CD4-positive, alpha-beta T cell treated with Interleukin-2 at 100 ng/mL for 4 hours (primary cell): ENCODE results near the gene NME4.
"Not testable (repeated sequence)": the region's sequence is repeated elsewhere in the genome, so short reads cannot be mapped to it uniquely, and the experiment has no call there.

ENCODE experiments used
- DNase-seq: peaks from one replicate; pipeline ENCODE4 v3.0.0-alpha.2; 2020; ENCODE audit warnings: low spot score

NME4 gene

GRCh38 chr16:377419-377951 lies 19.5 kb upstream of the NME4 start:
- DNase-seq, result no peak

- DNase-seq, result not testable (repeated sequence)
These were observed 18.7 kb upstream of the NME4 start for GRCh38 chr16:378113-378820.

GRCh38 chr16:378821-379182 lies 18.2 kb upstream of the NME4 start:
- no peak for DNase-seq

GRCh38 chr16:379183-379960 lies 17.6 kb upstream of the NME4 start:
- DNase-seq, result no peak

GRCh38 chr16:379961-380761 lies 16.8 kb upstream of the NME4 start:
- DNase-seq, result peak; percentile 41

- no peak for DNase-seq
These were observed 16.3 kb upstream of the NME4 start for GRCh38 chr16:380762-381011.

- DNase-seq, result no peak
These were observed 15.8 kb upstream of the NME4 start for GRCh38 chr16:381012-381788.

GRCh38 chr16:381789-382717 lies 14.9 kb upstream of the NME4 start, which contains the start of gene PGAP6:
Gene PGAP6, minus strand, starts transcription at chr16:381978. Its CDS starts 157 bp downstream, at chr16:381821.
- peak; percentile 60 for DNase-seq

GRCh38 chr16:383326-384051 lies 13.5 kb upstream of the NME4 start:
- no peak for DNase-seq

- DNase-seq, result no peak
These were observed 10.3 kb upstream of the NME4 start for GRCh38 chr16:386641-387156.

GRCh38 chr16:387761-388666 lies 9.0 kb upstream of the NME4 start:
- not testable (repeated sequence) for DNase-seq

GRCh38 chr16:389352-389751 lies 7.6 kb upstream of the NME4 start:
- no peak for DNase-seq

- DNase-seq, result peak; percentile 86
These were observed 5.1 kb upstream of the NME4 start for GRCh38 chr16:391885-392335.

- DNase-seq, result no peak
These were observed 4.5 kb upstream of the NME4 start for GRCh38 chr16:392450-393030.

GRCh38 chr16:396199-396598 lies 800 bp upstream of the NME4 start:
- no peak for DNase-seq

GRCh38 chr16:396605-397004 lies 394 bp upstream of the NME4 start:
- DNase-seq, result no peak

GRCh38 chr16:397736-398332 lies 835 bp downstream of the NME4 start:
- no peak for DNase-seq
